HFF-Myc (cell line): ENCODE results near the gene MTMR4.

Source experiments
- DNase-seq: peaks from one replicate; pipeline ENCODE4 v3.0.0-alpha.2; 2011; ENCODE audit warnings: low read depth; ENCODE audit errors: extremely low read depth
- H3K4me3 ChIP-seq: replicated peaks from 2 replicates; pipeline ENCODE4 v1.5.1; 2011; ENCODE audit warnings: low read depth, mild to moderate bottlenecking, control low read depth, low read length
- TF ChIP-seq, protein P1 (sequence below): IDR thresholded peaks from 2 replicates; pipeline ENCODE4 v1.5.1; 2012; ENCODE audit warnings: mild to moderate bottlenecking, low read depth, low read length, control low read depth; ENCODE audit errors: missing control alignments

Gene MTMR4

DNA sequence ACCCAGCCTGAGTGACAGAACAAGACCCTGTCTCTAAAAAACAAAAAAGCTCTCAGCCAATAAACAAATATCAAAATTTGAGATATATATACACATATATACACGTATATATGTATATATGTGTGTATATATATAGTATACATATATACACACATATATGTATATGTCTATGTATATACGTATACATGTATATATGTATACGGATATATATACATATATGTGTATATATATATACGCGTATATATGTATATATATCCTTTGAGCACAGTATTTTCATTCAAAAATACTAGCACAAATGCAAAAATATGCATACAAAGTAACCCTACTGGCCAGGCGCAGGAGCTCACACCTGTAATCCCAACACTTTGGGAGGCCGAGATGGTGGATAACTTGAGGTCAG is 13.0 kb downstream of the MTMR4 start:
- no peak for DNase-seq
- TF ChIP-seq, protein P1, sequence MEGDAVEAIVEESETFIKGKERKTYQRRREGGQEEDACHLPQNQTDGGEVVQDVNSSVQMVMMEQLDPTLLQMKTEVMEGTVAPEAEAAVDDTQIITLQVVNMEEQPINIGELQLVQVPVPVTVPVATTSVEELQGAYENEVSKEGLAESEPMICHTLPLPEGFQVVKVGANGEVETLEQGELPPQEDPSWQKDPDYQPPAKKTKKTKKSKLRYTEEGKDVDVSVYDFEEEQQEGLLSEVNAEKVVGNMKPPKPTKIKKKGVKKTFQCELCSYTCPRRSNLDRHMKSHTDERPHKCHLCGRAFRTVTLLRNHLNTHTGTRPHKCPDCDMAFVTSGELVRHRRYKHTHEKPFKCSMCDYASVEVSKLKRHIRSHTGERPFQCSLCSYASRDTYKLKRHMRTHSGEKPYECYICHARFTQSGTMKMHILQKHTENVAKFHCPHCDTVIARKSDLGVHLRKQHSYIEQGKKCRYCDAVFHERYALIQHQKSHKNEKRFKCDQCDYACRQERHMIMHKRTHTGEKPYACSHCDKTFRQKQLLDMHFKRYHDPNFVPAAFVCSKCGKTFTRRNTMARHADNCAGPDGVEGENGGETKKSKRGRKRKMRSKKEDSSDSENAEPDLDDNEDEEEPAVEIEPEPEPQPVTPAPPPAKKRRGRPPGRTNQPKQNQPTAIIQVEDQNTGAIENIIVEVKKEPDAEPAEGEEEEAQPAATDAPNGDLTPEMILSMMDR = no peak
- no peak overlapping the region for H3K4me3 ChIP-seq

DNA sequence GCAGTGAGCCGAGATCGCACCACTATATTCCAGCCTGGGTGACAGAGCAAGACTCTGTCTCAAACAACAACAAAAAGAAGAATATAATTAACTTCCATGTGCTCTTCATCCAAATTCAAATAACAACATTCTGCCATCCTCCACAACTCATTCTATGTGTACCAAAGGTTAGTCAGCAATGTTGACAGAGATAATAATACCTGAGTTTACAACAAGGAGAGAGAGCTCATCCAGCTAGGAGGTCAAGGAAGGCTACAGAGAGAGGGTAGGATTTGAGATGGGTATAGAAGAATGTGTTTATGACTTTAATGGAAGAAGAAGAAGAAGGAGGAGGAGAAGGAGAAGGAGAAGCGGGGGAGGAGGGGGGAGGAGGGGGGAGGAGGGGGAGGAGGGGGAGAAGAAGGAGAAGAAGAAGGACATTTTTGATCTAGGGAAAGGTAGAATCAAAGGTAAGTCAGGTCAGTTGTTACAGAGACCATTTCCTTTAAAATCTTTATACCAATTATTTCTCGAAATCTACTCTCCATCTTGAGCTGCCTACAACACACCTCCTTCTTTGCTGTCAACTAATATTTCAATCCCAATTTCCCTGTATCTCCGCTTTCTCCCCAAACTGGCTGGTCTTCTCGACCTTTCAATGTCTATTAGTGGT is 16.1 kb downstream of the MTMR4 start:
- TF ChIP-seq, protein P1 = no peak
- H3K4me3 ChIP-seq = no peak overlapping the region
- DNase-seq = no peak

DNA sequence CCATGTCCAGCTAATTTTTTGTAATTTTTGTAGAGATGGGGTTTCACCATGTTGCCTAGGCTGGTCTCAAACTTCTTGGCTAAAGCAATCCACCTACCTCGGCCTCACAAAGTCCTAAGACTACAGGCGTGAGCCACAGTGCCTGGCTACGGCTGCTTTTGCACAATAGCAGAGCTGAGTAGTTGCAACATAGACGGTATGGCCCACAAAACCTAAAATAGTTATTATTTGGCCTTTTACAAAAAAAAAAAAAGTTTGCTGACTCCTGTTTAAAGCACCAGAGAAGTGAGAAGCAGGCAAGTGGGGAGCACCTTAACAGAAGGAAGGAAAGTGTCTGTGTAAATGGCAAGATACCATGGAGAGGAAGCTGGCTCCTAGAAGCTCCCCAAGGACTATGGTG is 20.9 kb downstream of the MTMR4 start:
- no peak for DNase-seq
- no peak overlapping the region for H3K4me3 ChIP-seq
- TF ChIP-seq, protein P1 = no peak

- no peak for DNase-seq
- H3K4me3 ChIP-seq = no peak overlapping the region
- TF ChIP-seq, protein P1 = no peak
These were observed 22.0 kb downstream of the MTMR4 start for GRCh38 chr17:58492238-58493121.

DNA sequence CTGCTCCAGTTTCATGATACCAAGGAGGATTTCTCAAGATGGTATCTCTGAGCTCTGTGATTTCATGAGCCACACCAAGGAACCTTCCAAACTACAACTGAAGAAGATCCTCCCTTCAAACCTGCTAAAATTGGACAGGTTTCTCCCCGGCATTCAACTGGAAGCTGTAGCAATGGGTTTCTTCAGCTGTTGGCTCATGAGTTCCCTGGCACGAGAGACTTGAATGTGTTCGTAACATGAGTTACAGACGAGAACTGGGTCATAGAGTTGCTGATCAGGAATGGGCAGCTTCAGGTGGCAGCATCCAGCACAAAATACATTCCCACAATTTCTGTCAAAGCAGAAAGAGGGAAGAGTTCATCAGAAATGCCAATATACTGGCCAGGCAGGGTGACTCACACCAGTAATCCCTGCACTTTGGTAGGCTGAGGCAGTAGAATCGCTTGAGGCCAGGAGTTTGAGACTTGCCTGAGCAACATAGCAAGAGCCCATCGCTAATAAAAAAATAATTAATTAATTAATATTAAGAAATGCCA is 22.9 kb downstream of the MTMR4 start:
- TF ChIP-seq, protein P1 = no peak
- no peak overlapping the region for H3K4me3 ChIP-seq
- DNase-seq = no peak

GRCh38 chr17:58488428-58488890 is 26.0 kb downstream of the MTMR4 start:
- TF ChIP-seq, protein P1 = no peak
- no peak for DNase-seq
- no peak overlapping the region for H3K4me3 ChIP-seq
